Spleen (tissue), 7 donors: ENCODE data around the gene LCK.

Source experiments
- POLR2AphosphoS5 ChIP-seq, 3 donors: sonication (generic); formaldehyde crosslinking; IDR thresholded peaks; one replicate each; pipeline ENCODE4 v1.5.1; 2017; ENCODE audit warnings: antibody characterized with exemption in 3 of 3
- TF ChIP-seq, protein P1 (sequence below), 11 experiments: fragments of 200-600 bp in 7 of 11; fragments of 450-650 bp in 4 of 11; sonication (generic) in 4 of 11; IDR thresholded peaks in 8 of 11; conservative IDR thresholded peaks in 3 of 11; 1 replicate in 7 of 11; 2 replicates in 4 of 11; pipeline versions ENCODE4 v1.4.0 to v1.8.0; 2016 to 2021; ENCODE audit warnings: antibody characterized with exemption in 11 of 11, inconsistent platforms in 4 of 11, mild to moderate bottlenecking in 1 of 11
- donor health status: DM: no; HTN: no; CAD: no; lungs with moderate emphysema.
- donor health status: DM: no; HTN: no; CAD: no.
- donor health status: DM: no; HTN: no; CAD: no.

DNA sequence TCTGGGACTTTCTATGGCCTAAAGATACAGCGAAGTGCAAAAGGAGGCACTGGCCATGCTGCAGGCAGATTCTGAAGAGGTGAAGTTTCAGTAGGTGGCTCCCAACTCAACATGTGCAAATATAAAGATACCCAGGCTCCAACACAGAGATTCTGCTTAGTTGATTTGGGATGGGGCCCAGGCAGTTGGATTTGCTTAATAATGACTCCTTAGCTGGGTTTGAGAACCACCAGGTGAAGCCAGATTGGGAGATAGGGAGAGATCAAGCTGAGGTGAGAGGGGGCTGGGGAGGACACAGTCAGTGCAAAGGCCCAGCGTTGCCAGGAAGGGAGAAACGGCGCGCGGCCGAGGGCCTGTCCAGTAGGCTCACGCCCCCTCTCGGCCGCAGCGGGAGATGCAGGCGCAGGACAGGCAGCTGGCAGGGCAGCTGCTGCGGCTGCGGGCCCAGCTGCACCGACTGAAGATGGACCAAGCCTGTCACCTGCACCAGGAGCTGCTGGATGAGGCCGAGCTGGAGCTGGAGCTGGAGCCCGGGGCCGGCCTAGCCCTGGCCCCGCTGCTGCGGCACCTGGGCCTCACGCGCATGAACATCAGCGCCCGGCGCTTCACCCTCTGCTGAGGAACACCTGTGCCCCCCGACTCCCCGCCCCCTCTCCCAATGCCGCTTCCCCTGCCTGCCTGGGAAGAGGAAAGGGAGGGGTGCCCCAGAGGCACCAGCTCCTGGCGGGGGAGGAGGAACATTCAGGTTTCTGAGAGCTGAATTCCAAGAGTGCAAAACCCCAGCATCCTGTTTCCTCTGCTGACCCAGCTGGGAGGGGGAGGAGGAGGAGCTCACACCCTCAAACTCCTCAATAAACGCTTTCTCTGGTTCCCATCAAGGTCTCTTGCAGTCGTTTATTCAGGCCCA, 2.8 kb upstream of the LCK start:
- TF ChIP-seq, protein P1, sequence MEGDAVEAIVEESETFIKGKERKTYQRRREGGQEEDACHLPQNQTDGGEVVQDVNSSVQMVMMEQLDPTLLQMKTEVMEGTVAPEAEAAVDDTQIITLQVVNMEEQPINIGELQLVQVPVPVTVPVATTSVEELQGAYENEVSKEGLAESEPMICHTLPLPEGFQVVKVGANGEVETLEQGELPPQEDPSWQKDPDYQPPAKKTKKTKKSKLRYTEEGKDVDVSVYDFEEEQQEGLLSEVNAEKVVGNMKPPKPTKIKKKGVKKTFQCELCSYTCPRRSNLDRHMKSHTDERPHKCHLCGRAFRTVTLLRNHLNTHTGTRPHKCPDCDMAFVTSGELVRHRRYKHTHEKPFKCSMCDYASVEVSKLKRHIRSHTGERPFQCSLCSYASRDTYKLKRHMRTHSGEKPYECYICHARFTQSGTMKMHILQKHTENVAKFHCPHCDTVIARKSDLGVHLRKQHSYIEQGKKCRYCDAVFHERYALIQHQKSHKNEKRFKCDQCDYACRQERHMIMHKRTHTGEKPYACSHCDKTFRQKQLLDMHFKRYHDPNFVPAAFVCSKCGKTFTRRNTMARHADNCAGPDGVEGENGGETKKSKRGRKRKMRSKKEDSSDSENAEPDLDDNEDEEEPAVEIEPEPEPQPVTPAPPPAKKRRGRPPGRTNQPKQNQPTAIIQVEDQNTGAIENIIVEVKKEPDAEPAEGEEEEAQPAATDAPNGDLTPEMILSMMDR (IDR thresholded peaks at IDR 0.05 in 8 of 11, conservative IDR thresholded peaks at IDR 0.05 in 3 of 11): peak; percentile 82 to 97 (median 94)
- TF ChIP-seq POLR2AphosphoS5 (IDR thresholded peaks at IDR 0.05): peak; percentile 78 to 84 (median 83)
